SK-N-MC (cell line): ENCODE measurements around the gene BTNL9.
"Not testable (repeated sequence)": the region's sequence is repeated elsewhere in the genome, so short reads cannot be mapped to it uniquely, and the experiment has no call there.

Source experiments
- DNase-seq: peaks from one replicate; pipeline ENCODE4 v3.0.0-alpha.2; 2011; ENCODE audit warnings: low read depth, low spot score
- H3K27ac ChIP-seq: fragments of 200-600 bp; sonication (generic); 2 replicates; pipeline ENCODE4 v1.5.1; 2016; ENCODE audit warnings: mixed run types
- H3K36me3 ChIP-seq: fragments of 200-600 bp; sonication (generic); 2 replicates; pipeline ENCODE4 v1.6.1; 2017; ENCODE audit warnings: antibody characterized with exemption, low read length, mixed read lengths; ENCODE audit not compliant: insufficient read depth
- H3K4me3 ChIP-seq: fragments of 200-600 bp; sonication (generic); 2 replicates; pipeline ENCODE4 v1.5.1; 2016
- H3K9ac ChIP-seq: fragments of 200-600 bp; sonication (generic); 2 replicates; pipeline ENCODE4 v1.8.0; 2017; ENCODE audit warnings: mixed run types, mixed read lengths; ENCODE audit not compliant: insufficient read length
- H3K9me3 ChIP-seq: fragments of 200-600 bp; sonication (generic); 2 replicates; pipeline ENCODE4 v1.6.1; 2017; ENCODE audit warnings: low read depth, mild to moderate bottlenecking, antibody characterized with exemption, low read length, moderate library complexity, mixed read lengths
- EZH2 ChIP-seq: fragments of 200-600 bp; sonication (generic); IDR thresholded peaks from one replicate; pipeline ENCODE4 v1.6.1; 2017; ENCODE audit warnings: antibody characterized with exemption
- FOXP2 ChIP-seq: optimal IDR thresholded peaks from 2 replicates; pipeline ENCODE3; 2011; ENCODE audit warnings: mild to moderate bottlenecking, moderate library complexity; ENCODE audit not compliant: insufficient read depth; ENCODE audit errors: extremely low read length, control extremely low read depth
- POLR2AphosphoS5 ChIP-seq: IDR thresholded peaks from 2 replicates; pipeline ENCODE4 v1.6.1; 2012; ENCODE audit warnings: mild to moderate bottlenecking, low read depth, low read length, borderline replicate concordance

BTNL9 gene

GRCh38 chr5:181087309-181087708 lies 47.2 kb downstream of the BTNL9 start:
- no peaks in the 10 kb centered on the region for H3K9me3 ChIP-seq
- DNase-seq = no peak
- H3K27ac ChIP-seq = no peak overlapping the region
- TF ChIP-seq EZH2 (no peak), FOXP2 (no peak), POLR2AphosphoS5 (no peak)
- H3K4me3 ChIP-seq = no peak overlapping the region
- no peak overlapping the region for H3K9ac ChIP-seq
- no peaks in the 10 kb centered on the region for H3K36me3 ChIP-seq

- Histone ChIP-seq H3K9me3 (no peaks in the 10 kb centered on the region), H3K9ac (no peak overlapping the region), H3K27ac (no peak overlapping the region), H3K36me3 (no peaks in the 10 kb centered on the region), H3K4me3 (no peak overlapping the region)
- TF ChIP-seq EZH2 = no peak
- no peak for TF ChIP-seq POLR2AphosphoS5
- TF ChIP-seq FOXP2 = no peak
- no peak for DNase-seq
These were observed 48.2 kb downstream of the BTNL9 start for GRCh38 chr5:181088289-181088688.

GRCh38 chr5:181092428-181092827 lies 52.4 kb downstream of the BTNL9 start:
- Histone ChIP-seq H3K36me3 (no peaks in the 10 kb centered on the region), H3K4me3 (no peak overlapping the region)
- no peak for TF ChIP-seq POLR2AphosphoS5
- TF ChIP-seq FOXP2 = no peak
- TF ChIP-seq EZH2 = no peak

GRCh38 chr5:181095162-181095561 lies 55.1 kb downstream of the BTNL9 start:
- H3K9me3 ChIP-seq, H3K27ac ChIP-seq, H3K4me3 ChIP-seq, DNase-seq, H3K9ac ChIP-seq, H3K36me3 ChIP-seq: not testable (repeated sequence)

More at GRCh38 chr5:181092428-181092827, 52.4 kb downstream of the BTNL9 start:
- Histone ChIP-seq H3K9me3 (no peaks in the 10 kb centered on the region), H3K9ac (no peak overlapping the region), H3K27ac (no peak overlapping the region)
- DNase-seq = no peak

- not testable (repeated sequence) for H3K9me3 ChIP-seq, H3K36me3 ChIP-seq, DNase-seq, H3K27ac ChIP-seq, H3K4me3 ChIP-seq, H3K9ac ChIP-seq
These were observed 56.8 kb downstream of the BTNL9 start for GRCh38 chr5:181096721-181097382.

GRCh38 chr5:181097383-181097753 lies 57.3 kb downstream of the BTNL9 start:
- not testable (repeated sequence) for H3K9me3 ChIP-seq, H3K9ac ChIP-seq, DNase-seq, H3K4me3 ChIP-seq, H3K27ac ChIP-seq, H3K36me3 ChIP-seq

GRCh38 chr5:181097759-181098491 lies 57.9 kb downstream of the BTNL9 start:
- not testable (repeated sequence) for H3K4me3 ChIP-seq

GRCh38 chr5:181098762-181099601 lies 58.9 kb downstream of the BTNL9 start:
- no peak overlapping the region for H3K4me3 ChIP-seq
- H3K9ac ChIP-seq = no peak overlapping the region
- DNase-seq = no peak

More at GRCh38 chr5:181097759-181098491, 57.9 kb downstream of the BTNL9 start:
- H3K27ac ChIP-seq, H3K36me3 ChIP-seq, DNase-seq, H3K9ac ChIP-seq, H3K9me3 ChIP-seq: not testable (repeated sequence)

More at GRCh38 chr5:181098762-181099601, 58.9 kb downstream of the BTNL9 start:
- TF ChIP-seq EZH2 (no peak), FOXP2 (no peak), POLR2AphosphoS5 (no peak)
- H3K9me3 ChIP-seq = no peaks in the 10 kb centered on the region
- no peak overlapping the region for H3K27ac ChIP-seq
- H3K36me3 ChIP-seq = no peaks in the 10 kb centered on the region
